GM18499 (cell line): ENCODE data around the gene NCOA7.

Experiments used
- ATAC-seq: cut with Tn5 transposase; IDR thresholded peaks from one replicate; pipeline ENCODE4 v1.9.1; 2021; ENCODE audit warnings: moderate number of reproducible peaks; ENCODE audit not compliant: insufficient read depth, unreplicated experiment

Gene NCOA7

GRCh38 chr6:125810445-125810844, 19.7 kb downstream of the NCOA7 start:
- no peak for ATAC-seq

- no peak for ATAC-seq
These were observed 20.5 kb downstream of the NCOA7 start for GRCh38 chr6:125811259-125811658.

- ATAC-seq = no peak
These were observed 21.9 kb downstream of the NCOA7 start for GRCh38 chr6:125812394-125813292.

- ATAC-seq = no peak
These were observed 23.7 kb downstream of the NCOA7 start for GRCh38 chr6:125814481-125814880.

- ATAC-seq = no peak
These were observed 24.5 kb downstream of the NCOA7 start for GRCh38 chr6:125815080-125815910.

- ATAC-seq = no peak
These were observed 26.1 kb downstream of the NCOA7 start for GRCh38 chr6:125816828-125817280.

GRCh38 chr6:125818225-125818657, 27.5 kb downstream of the NCOA7 start:
- ATAC-seq = no peak

GRCh38 chr6:125818772-125819260, 28.1 kb downstream of the NCOA7 start:
- ATAC-seq = no peak

GRCh38 chr6:125819535-125820326, 29.0 kb downstream of the NCOA7 start:
- ATAC-seq = no peak

- no peak for ATAC-seq
These were observed 31.1 kb downstream of the NCOA7 start for GRCh38 chr6:125821825-125822281.

GRCh38 chr6:125823180-125823579, 32.4 kb downstream of the NCOA7 start:
- ATAC-seq = no peak

GRCh38 chr6:125824946-125825771, 34.4 kb downstream of the NCOA7 start:
- ATAC-seq = no peak

GRCh38 chr6:125826695-125827463, 36.1 kb downstream of the NCOA7 start:
- ATAC-seq = no peak

- ATAC-seq = no peak
These were observed 37.1 kb downstream of the NCOA7 start for GRCh38 chr6:125827788-125828320.

- ATAC-seq = no peak
These were observed 37.8 kb downstream of the NCOA7 start for GRCh38 chr6:125828476-125829039.

- ATAC-seq = no peak
These were observed 38.7 kb downstream of the NCOA7 start for GRCh38 chr6:125829433-125829832.

GRCh38 chr6:125831659-125832058, 40.9 kb downstream of the NCOA7 start:
- no peak for ATAC-seq
